Stimulated activated CD8-positive, alpha-beta memory T cell treated with anti-CD3 and anti-CD28 coated beads, Interleukin-15, amount 100 ng/mL, for 48 hours (primary cell): Measurements from ENCODE around the gene SDCBP2.

Source experiments
- DNase-seq, 2 donors: peaks; one replicate each; pipeline ENCODE4 v3.0.0-alpha.2; 2020; ENCODE audit warnings: low read depth in 2 of 2

The SDCBP2 gene

GRCh38 chr20:1274485-1275311 is 54.2 kb downstream of the SDCBP2 start:
- DNase-seq, result no peak

GRCh38 chr20:1273366-1273765 is 55.6 kb downstream of the SDCBP2 start:
- no peak for DNase-seq

GRCh38 chr20:1272368-1273100 is 56.4 kb downstream of the SDCBP2 start:
- no peak for DNase-seq

GRCh38 chr20:1269850-1270249 is 59.1 kb downstream of the SDCBP2 start:
- no peak for DNase-seq

GRCh38 chr20:1269235-1269634 is 59.7 kb downstream of the SDCBP2 start:
- no peak for DNase-seq

GRCh38 chr20:1267809-1268374 is 61.0 kb downstream of the SDCBP2 start:
- DNase-seq, result no peak

- DNase-seq, result no peak
These were observed 61.8 kb downstream of the SDCBP2 start for GRCh38 chr20:1267161-1267560.

GRCh38 chr20:1266167-1266973 is 62.6 kb downstream of the SDCBP2 start, which contains the start of gene SNPH:
SNPH (plus strand) TSS chr20:1266294; CDS start chr20:1296240, 29,946 bp downstream.
- DNase-seq, result peak; percentile 45 to 68

- DNase-seq, result no peak
These were observed 63.1 kb downstream of the SDCBP2 start for GRCh38 chr20:1265916-1266166.

- no peak for DNase-seq
These were observed 63.6 kb downstream of the SDCBP2 start for GRCh38 chr20:1265226-1265915.

GRCh38 chr20:1264727-1265126 is 64.2 kb downstream of the SDCBP2 start:
- DNase-seq, result no peak

- DNase-seq, result no peak
These were observed 65.1 kb downstream of the SDCBP2 start for GRCh38 chr20:1263853-1264252.
